NK-92 treated with Interleukin-12 subunit alpha and Interleukin-12 subunit beta, amount 100 ng/mL, for 24 hours (cell line): ENCODE measurements around the gene CACNA1C.

ENCODE experiments used
- DNase-seq: peaks from one replicate; lab custom pipeline; 2025; lab: John Stamatoyannopoulos, UW

Gene CACNA1C

DNA sequence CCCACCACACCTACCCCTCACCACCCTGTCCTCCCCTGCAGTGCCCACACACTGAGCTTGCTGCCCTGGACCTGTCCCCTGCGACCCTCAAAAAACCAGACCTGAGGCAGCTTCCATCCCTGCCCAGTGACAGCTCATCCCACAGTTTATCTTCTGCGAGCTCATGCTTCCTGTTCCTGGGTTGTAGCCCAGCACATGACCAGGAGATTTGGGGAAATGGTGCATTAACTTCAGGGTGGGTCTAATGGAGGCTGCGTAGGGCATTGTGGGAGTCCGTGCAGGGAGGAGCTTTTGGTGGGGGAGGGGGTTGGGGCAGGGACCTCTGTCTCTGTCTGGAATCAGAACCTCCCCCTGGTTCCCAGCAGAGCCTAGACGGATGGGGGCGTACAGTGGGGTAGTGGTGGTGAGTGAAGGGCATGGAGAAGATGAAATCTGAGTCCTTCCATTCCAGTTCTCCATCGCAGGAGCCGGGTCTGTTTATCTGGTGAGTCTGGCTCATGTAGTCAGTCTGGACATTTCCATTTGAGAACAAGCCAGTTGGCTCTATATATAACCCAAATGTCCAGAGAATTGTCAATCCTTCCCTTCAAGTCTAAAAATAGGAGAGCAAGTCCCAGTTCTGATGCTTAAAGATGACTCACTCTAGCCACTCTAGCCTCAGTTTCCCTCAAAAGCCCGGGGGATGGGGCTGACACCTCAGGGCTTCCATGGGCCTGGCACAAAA lies 270.9 kb downstream of the CACNA1C start:
- no peak for DNase-seq

DNA sequence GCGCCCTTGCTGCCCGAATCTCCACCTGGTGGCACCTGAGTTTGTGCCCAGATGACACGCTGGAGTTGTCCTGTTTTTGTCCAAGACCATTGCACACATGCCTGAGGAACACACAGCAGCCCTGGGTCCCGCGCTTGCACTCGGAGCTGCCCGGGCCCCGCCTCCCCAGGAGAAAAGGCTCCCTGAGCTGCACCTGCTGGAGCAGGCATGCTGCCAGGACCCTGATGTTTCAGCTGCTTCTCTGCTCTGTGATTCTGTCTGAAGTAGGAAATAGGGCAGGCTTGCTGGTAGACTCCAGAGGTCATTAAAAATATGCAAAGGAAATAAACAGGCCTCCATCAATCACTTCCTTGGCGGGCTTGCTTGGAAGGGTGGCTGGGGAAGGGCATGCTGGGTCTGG lies 271.6 kb downstream of the CACNA1C start:
- no peak for DNase-seq

DNA sequence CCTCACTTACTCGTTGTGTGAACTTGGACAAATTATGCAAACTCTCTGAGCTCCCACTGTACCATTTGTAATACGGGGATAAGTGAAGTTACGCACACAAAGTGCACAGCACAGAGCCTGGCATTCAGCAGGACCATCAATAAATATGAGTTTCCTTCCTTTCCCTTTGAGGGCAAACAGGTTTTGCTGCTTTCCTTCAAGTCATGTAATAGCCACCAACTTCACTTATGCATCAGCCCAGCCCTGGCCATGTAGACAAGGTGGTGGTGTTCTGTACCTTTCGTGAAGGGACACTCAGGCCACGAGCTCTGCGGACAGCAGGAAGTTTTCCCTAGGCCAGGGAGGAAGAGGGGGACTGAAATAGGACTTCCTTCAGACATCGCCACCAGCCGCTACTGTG lies 272.7 kb downstream of the CACNA1C start:
- DNase-seq = no peak

DNA sequence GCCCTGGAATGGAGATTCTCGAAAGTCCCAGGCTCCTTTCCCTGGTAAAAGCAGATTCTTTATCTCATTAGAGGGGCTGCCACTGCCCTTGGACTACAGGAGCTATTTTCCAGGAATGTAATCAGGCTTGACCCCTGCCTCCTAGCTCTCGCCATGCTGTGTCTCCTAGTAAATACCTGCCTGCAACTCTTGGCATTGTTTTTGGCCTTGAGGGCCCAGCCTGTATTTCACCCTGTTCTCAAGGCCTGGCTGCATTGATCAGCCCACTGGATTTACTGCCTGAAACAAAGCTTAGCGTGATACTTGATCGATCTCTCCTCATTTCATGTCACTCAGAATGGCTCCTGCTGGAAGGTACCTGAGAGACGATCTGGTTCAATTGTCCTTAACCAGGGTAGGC lies 273.7 kb downstream of the CACNA1C start:
- no peak for DNase-seq

DNA sequence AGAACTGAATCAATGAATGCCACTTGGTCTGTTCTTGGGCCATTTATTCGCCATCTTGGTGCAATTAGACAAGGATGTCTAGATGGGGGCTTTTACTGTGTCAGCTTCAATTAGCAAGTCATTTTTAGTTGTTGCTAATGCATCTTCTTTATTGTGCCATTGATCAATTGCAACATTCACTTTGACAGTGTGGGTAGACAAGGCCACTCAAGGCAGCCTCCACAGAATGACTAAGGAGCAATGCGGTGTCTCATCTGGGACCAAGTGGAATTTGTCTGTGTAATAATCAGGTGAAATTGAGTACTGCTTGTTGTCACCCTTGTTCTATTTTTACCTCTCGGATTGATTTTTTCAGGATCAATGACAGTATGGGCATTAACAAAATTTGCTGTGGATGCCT lies 275.9 kb downstream of the CACNA1C start:
- no peak for DNase-seq

DNA sequence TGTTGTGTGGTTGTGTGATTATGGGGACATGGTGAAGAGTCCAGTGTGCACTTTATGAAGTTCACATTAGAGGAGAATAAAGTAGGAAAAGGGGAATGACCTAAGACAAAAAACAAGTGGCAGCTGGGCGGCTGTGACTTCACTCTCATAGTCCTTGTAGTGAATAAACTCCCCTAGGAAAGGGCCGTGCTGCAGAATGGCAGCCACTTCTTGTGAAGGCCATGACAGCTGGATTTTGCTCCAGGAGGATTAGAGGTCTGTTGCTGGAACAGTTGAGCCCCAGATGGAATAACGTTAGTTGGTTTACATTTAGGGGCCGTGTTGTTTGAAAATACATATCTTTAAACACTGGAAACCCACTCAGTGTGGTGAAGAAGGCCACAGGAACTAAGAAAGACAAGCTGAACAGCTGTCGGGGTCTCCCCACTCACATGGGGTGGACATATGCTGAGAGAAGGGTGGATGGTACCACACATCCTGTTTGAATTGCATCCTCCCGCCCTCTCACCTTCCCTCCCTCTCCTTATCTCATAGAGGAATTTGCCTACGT lies 276.9 kb downstream of the CACNA1C start:
- no peak for DNase-seq

DNA sequence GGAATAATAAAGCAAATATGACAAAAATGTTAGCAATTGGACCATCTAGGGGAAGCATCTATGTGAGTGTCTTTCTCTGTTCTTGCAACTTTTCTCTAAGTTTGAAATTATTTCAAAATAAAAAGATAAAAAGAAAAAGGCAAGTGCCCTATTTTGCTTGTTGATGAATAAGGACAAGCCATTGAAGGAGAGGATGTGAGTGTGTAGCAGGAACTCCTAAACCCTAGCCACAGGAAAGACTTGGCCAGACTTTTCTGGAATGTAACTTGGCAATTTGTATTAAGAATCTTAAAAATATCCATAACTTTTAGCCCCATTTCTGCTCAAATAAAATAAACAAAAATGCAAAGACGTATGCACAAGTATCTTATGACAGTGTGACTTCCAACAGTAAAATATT lies 279.4 kb downstream of the CACNA1C start:
- no peak for DNase-seq

DNA sequence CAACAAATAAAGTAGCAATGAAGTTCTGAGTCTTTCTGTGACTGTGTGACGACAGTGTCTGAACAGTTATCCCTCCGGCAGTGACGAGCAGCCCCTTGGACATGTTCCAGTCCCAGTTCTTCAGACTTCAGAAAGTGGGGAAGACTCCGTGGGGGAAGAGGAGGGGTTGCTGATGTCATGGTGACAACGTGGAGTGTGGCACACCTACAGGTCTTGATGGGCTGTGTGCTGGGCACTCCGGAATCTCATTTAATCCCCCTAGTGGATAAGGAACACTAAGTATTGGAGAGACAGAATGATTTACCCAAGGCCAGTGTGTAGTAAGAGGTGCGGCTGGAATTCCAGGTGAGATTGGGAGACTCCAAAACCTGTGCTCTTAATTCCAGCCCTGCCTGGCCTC lies 280.2 kb downstream of the CACNA1C start:
- DNase-seq = no peak

DNA sequence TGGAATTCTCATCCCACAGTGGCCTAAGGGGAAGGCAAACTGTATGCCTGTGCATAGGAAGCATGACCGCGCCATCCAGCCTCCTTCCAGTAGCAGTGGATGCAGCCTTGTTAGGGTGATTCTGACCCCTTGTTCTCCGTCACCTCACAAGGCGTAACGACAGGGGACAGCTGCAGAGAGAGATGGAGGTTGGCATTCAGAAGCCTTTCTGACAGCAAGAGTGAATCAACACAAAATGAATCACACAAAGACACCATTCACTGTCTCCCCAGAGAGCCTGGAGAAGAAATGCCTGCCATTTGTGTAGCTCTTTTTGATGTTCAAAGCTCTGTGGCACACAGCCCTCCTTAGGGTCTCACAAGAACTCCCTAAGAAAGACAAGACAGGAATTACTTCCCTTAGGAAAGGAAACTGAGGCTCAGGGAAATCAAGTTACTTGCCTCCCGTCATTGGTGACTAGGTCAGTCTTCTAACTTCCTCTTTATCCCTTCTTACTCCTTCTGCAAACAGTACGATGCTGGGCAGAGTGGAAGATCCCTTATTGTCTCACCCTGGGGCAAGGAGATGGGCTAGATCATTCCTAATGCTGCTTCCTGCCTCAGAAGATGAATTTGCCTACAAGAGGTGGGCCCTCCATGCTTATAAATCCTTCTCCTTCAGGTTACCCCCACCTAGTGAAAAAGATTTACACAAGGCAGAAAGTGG lies 280.9 kb downstream of the CACNA1C start:
- no peak for DNase-seq

DNA sequence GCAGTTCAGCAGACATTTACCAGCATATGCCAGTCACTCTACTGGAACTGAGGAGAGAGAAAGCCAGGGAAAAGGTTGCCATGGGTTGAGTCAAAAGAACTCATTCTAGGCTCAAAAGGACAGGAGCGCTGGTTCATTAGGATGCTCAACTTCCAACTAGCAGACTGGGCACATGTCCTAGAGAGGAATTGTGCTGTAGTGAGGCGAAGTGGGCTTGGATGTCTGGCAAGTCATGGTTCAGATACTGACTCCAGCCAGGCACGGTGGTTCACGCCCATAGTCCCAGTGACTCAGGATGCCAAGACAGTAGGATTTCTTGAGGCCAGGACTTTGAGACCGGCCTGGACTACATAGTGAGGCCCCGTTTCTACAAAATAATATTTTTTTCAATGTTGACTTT lies 281.5 kb downstream of the CACNA1C start:
- DNase-seq = no peak

DNA sequence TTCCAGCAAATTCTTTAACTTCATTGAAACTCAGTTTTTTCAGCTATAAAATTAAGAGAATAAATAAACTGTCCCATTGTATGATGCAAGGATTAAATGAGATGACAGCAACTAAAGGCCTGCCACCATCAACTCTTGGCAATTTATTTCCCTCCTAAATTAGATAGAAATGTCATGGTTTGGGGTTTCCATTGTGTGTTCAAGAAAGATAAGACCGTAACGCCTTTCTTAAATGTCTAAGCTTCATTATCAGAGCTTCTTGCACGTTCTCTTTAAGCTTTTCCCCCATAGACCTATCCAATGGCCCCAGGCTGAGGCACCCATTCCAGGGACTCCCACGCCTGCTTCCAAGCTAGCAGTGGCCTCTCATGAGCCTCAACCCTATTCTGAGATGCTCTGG lies 281.9 kb downstream of the CACNA1C start:
- no peak for DNase-seq

DNA sequence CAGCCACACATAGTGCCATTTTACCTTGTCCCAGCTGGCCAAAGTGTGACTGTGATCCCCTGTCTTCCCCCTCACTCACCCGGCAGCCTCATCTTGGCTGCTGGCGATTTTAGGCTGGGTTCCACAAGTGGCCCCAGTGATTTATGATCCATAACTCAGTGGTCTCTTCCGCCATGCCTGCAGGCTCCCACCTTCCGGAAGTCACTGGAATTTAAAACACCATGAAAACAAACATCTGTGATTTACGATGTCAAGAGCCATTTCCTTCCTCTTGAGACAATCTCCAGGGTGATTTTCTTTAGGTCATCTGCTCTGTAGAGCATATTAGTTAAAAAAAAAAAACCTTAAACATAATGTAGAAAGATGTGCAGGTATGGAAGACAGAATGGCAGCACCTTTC lies 282.3 kb downstream of the CACNA1C start:
- no peak for DNase-seq

DNA sequence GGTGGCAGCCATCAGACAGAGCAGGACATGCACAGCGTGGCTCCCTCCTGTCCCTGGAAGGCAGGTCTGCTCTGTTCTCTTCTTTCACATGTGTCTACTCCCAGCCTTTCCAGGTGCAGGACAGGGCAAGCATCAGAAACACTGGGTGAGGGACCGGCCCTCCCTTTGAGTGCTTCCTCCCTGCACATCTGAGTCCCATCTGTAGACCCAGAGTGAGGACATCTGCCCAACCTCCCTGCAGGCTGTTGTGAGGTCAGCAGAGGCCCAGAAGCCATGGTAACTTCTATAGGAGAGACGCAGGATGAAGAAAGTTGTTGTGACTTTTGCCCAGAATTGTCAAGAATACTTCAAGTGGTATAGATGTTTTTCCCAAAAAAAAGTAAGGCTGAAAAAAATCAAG lies 282.7 kb downstream of the CACNA1C start:
- no peak for DNase-seq

DNA sequence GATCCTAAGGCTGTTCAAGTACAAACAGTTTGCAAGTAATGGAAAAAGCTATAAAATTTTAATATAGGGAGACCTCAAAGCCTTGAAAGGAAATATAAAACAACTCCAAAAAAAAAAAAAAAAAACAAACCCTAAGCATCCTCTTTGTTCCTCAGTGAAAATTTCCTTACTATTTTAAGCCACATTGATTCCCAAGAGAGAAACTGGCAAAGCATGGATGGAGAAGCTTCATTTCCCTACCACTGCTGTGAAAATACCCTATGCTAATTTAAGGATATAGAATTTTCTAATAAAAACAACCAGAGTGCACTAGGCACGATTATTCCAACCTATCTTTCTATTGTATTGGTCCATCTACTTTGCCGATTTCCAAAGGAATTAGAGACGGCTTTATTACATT lies 283.1 kb downstream of the CACNA1C start:
- no peak for DNase-seq

DNA sequence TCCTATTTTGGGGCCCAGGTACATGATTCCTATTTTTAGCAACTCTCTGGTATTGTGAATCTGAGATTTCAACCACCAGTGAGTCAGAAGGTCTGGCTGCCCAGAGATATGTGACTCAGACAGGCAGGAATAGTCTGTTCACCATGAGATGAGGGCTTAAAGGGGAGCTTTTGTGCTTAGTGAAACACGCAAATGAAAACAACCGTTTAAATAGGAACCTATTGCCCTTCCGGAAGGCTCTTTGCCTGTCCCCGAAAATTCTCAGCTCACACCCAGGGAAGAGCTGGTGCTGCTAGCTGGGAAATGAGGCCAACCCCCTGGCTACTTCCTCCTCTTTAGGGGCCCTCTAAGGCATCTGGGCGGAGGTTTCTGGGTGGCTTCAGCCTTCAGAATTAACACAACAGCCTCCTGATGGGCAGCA lies 283.6 kb downstream of the CACNA1C start:
- peak; percentile 7 for DNase-seq

DNA sequence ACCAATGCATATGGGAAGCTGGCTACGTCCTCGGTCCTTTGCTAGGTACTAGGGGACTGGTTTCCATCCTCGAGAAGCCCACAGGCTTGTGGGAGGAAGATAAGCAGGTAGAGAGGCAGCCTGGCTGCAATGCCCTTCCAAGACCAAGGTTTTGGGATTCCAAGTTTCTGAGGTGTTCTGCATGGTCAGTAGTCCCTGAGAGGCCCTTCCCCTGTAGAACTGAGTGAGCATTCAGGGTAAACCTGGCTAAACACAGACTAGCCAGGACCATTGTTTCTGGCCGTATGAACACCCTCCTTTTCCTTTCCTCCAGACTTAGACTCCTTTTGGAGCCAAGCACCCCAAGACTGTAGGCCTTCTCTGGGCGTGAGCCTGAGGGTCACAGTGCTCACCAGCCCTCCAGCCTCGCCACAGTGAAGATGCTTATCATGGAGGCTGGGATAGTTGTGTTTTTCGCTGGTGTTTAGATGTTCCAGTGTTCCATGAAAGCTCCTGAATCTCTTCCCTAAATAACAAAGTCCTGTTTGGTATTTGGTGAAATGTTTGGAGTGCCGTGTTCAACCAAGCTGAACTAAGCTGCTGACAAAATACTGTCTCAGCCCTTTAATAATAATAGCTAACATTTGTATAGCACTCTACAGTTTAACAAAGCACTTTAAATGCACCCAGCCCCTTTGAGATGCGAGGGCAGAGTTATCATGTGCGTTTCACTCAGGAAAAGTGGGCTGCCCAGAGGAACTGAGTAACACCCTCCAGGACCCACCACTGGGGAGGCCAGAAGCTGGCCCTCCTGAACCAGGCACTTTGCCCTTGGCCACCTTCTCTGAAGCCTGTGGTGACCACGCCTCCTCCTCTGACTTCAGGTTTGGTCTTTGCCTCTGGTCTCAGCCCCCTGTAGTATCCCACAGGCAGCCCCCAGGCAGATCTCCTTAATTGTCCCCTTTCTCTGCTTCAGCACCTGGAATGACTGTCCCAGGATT lies 284.5 kb downstream of the CACNA1C start:
- no peak for DNase-seq

DNA sequence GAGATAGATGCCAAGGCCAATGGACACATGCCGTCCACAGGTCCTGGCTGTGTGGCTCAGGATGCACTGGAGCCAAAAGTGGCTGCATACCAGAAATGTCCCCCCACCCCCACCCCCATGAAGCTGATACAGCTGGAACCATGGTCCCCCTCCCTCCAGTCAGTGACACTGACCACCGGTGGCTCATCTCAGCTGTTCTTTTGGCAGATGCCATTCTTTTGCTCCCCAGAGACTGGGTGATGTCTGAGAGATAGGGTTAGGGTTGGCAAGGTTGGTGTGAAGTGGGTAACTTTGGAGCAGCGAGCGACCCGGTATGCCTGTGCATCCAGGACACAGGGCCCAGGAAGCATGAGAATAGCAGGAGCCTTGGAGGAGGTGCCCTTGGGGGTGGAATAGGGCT lies 285.6 kb downstream of the CACNA1C start:
- DNase-seq = no peak

DNA sequence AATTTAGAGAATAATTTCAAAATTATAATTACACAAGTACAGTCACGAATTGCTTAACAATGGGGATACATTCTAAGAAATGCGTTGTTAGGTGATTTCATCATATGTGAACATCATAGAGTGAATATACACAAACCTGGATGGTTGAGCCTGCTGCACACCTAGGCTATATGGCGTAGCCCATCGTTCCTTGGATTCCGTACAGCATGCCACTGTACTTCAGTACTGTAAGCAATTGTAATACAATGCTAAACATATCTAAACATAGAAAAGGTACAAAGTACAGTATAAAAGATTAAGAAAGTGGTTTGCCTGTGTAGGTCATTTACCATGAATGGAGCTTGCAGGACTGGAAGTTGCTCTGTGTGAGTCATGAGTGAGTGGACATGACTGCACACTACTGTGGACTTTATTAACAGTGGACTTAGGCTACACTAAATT lies 286.2 kb downstream of the CACNA1C start:
- DNase-seq = no peak

DNA sequence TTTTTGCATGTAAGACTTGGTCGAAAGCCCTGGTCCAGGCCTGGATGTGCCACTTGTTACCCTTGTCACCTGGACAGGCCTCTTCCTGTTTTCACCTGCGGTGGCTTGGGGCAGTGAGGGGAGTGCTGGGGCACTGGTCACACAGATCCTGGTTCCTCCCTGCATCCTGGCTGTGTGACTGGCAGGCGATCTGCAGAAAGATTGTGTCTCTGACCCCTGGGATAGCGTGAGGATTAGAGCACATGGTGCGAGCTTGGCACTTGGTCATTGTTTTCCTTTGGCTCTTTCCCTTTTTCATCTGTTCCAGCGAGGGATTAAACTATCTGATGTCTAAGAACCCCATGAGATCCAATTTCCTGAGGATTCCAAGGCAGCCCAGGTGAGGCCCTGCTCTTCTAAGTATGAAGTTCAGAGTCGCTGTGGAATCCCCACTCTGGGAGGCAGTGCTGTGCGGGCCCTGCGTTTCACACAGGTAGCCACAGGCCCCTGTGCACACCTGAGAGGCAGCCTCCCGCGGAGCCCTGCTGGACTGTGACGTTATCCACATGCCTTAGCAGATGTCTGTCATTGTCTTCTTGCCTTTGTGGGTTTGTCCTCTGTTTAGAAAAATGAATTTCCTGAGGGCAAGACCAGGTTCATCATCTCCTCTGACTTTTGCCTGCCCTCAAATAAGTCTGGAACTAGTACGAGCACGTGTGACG lies 288.4 kb downstream of the CACNA1C start:
- DNase-seq = no peak

DNA sequence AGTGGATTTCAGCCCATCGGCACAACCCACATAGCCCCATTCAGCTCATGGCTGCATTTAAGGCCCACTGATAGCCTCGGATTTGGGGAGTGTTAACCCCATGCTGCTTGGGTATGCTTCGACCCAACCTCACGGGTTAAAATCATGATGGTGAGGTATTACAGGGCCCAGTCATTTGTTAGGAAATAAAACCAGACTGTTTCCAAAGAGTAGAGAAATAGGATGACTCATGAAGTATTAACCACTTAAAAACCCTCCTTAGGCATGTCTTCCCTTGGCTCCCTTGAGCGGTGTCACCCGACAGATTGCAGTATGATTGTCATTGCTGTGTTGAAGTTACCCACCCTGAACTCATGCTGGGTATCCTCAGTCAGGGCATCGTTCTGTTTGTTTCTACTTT lies 289.1 kb downstream of the CACNA1C start:
- no peak for DNase-seq

DNA sequence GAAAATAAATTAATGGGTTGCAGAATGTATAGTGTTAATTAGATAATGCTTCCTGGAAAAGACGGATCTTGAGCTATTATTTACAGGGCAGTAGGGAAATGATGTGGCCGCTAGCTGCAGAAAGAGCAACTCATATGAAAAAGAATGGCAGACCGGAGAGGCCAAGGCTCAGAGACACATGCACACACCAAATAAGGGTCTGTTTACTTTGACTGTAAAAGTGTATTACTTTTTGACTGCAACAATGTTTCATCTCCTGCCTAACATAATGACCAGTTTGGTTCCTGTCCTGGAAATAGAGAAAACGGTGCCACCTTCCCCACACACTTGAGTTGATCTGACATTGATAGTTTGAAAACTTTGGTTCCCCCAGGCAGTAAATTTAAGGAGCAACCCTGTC lies 290.9 kb downstream of the CACNA1C start:
- DNase-seq = no peak

DNA sequence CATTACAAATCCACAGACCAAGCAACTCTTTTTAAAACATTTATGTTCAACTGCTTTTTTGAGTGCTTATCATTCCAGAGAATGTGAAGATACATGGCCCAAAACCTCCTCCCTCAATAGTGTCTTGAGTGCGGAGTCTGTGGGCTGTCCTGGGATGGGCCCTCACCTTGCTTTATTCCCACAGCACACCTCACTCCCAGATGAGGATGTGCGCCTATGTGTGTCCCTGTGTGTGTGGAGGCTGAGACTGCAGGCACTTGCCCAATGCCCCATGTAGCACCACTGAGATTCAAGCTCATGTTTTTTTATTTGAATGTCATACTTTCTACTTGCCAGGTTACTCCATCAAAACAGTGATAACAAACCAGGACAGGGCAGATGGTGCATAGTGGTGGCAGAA lies 291.7 kb downstream of the CACNA1C start:
- DNase-seq = no peak
